Mesendoderm (in vitro differentiated cells): ENCODE data around the gene MCAM.

ENCODE experiments used
- DNase-seq: peaks from one replicate; pipeline ENCODE4 v3.0.0; 2013
- H2AK5ac ChIP-seq: 2 replicates; pipeline ENCODE4 v1.6.1; 2013; ENCODE audit warnings: low read length, inconsistent platforms
- H2BK120ac ChIP-seq: 2 replicates; pipeline ENCODE4 v1.6.1; 2013; ENCODE audit warnings: low read depth, mild to moderate bottlenecking, low read length, moderate library complexity, mixed read lengths
- H2BK15ac ChIP-seq: replicated peaks from 2 replicates; pipeline ENCODE4 v1.6.1; 2013; ENCODE audit warnings: low read depth, mild to moderate bottlenecking, moderate library complexity
- H2BK5ac ChIP-seq: 2 replicates; pipeline ENCODE4 v1.6.1; 2013; ENCODE audit warnings: low read length, inconsistent platforms
- H3K18ac ChIP-seq: 2 replicates; pipeline ENCODE4 v1.6.1; 2013; ENCODE audit warnings: mild to moderate bottlenecking, low read length, mixed read lengths
- H3K23ac ChIP-seq: one replicate; pipeline ENCODE4 v1.6.1; 2013; ENCODE audit warnings: low read length
- H3K27ac ChIP-seq: 2 replicates; pipeline ENCODE4 v1.5.1; 2013; ENCODE audit warnings: low read depth, mild to moderate bottlenecking, inconsistent platforms, low read length, moderate library complexity
- H3K27me3 ChIP-seq: 2 replicates; pipeline ENCODE4 v1.6.1; 2013; ENCODE audit warnings: low read length, control low read depth, mild to moderate bottlenecking, inconsistent platforms; ENCODE audit not compliant: insufficient read depth, poor library complexity
- H3K36me3 ChIP-seq: 2 replicates; pipeline ENCODE4 v1.6.1; 2013; ENCODE audit warnings: low read length, inconsistent platforms; ENCODE audit not compliant: control insufficient read depth, insufficient read depth
- H3K4ac ChIP-seq: one replicate; pipeline ENCODE4 v1.6.1; 2013; ENCODE audit warnings: low read depth, mild to moderate bottlenecking, low read length, moderate library complexity
- H3K4me1 ChIP-seq: 2 replicates; pipeline ENCODE4 v1.6.1; 2013; ENCODE audit warnings: low read depth, low read length, inconsistent platforms; ENCODE audit not compliant: control insufficient read depth
- H3K4me2 ChIP-seq: 2 replicates; pipeline ENCODE4 v1.6.1; 2013; ENCODE audit warnings: low read length
- H3K4me3 ChIP-seq: 2 replicates; pipeline ENCODE4 v1.5.1; 2013; ENCODE audit warnings: mild to moderate bottlenecking, low read length
- H3K56ac ChIP-seq: one replicate; pipeline ENCODE4 v1.6.1; 2013; ENCODE audit warnings: low read length
- H3K79me1 ChIP-seq: 2 replicates; pipeline ENCODE4 v1.6.1; 2013; ENCODE audit warnings: low read length, inconsistent platforms
- H3K79me2 ChIP-seq: 2 replicates; pipeline ENCODE4 v1.6.1; 2013; ENCODE audit warnings: mild to moderate bottlenecking, low read length; ENCODE audit not compliant: control insufficient read depth, insufficient read depth
- H3K9ac ChIP-seq: 2 replicates; pipeline ENCODE4 v1.6.1; 2013; ENCODE audit warnings: low read length, inconsistent platforms
- H4K5ac ChIP-seq: one replicate; pipeline ENCODE4 v1.6.1; 2013; ENCODE audit warnings: low read length
- H4K8ac ChIP-seq: one replicate; pipeline ENCODE4 v1.6.1; 2013; ENCODE audit warnings: low read depth, mild to moderate bottlenecking, control low read depth, low read length, moderate library complexity
- WGBS: extraction: QIAGEN DNeasy Blood & Tissue Kit; methylation state at CpG from one replicate; pipeline ENCODE4 v1.1.7; 2013; ENCODE audit warnings: low lambda C conversion rate, missing lambda C conversion rate; ENCODE audit not compliant: insufficient coverage; ENCODE audit errors: extremely low coverage; 5-methylcytosine and 5-hydroxymethylcytosine counted together

MCAM gene

GRCh38 chr11:119347242-119347641 lies 30.3 kb upstream of the MCAM start:
- DNase-seq = no peak
- H3K4me2 ChIP-seq = no peak overlapping the region
- H3K56ac ChIP-seq = no peak overlapping the region
- no peaks in the 10 kb centered on the region for H3K36me3 ChIP-seq
- no peak overlapping the region for H4K8ac ChIP-seq
- H2BK5ac ChIP-seq = no peak overlapping the region
- no peak overlapping the region for H3K9ac ChIP-seq
- no peak overlapping the region for H3K18ac ChIP-seq
- no CpG with 5 or more reads among the region's 2 CpGs for WGBS
- H3K4ac ChIP-seq = no peak overlapping the region
- no peaks in the 10 kb centered on the region for H3K4me1 ChIP-seq
- H4K5ac ChIP-seq = no peak overlapping the region
- no peaks in the 10 kb centered on the region for H3K27me3 ChIP-seq
- no peaks in the 10 kb centered on the region for H3K79me1 ChIP-seq
- no peak overlapping the region for H2BK15ac ChIP-seq
- H2AK5ac ChIP-seq = no peak overlapping the region
- H3K23ac ChIP-seq = no peak overlapping the region
- no peak overlapping the region for H3K4me3 ChIP-seq
- H2BK120ac ChIP-seq = no peak overlapping the region
- H3K27ac ChIP-seq = no peak overlapping the region
- no peaks in the 10 kb centered on the region for H3K79me2 ChIP-seq

- no peaks in the 10 kb centered on the region for H3K27me3 ChIP-seq
- no peak within 1 kb of the TSS for H3K18ac ChIP-seq
- H2AK5ac ChIP-seq = no peak within 1 kb of the TSS
- H2BK15ac ChIP-seq = no peak within 1 kb of the TSS
- H3K36me3 ChIP-seq = no peaks in the 10 kb centered on the region
- no peak within 1 kb of the TSS for H3K4me3 ChIP-seq
- DNase-seq = no peak
- H3K56ac ChIP-seq = no peak within 1 kb of the TSS
- no peak within 1 kb of the TSS for H3K27ac ChIP-seq
- no peak within 1 kb of the TSS for H3K9ac ChIP-seq
- no peak within 1 kb of the TSS for H3K4ac ChIP-seq
- H2BK5ac ChIP-seq = no peak within 1 kb of the TSS
- no peaks in the 10 kb centered on the region for H3K79me1 ChIP-seq
- H2BK120ac ChIP-seq = no peak within 1 kb of the TSS
- no peak within 1 kb of the TSS for H3K23ac ChIP-seq
- H3K79me2 ChIP-seq = no peaks in the 10 kb centered on the region
- WGBS = no CpG with 5 or more reads among the region's 6 CpGs
- H4K8ac ChIP-seq = no peak within 1 kb of the TSS
- no peak within 1 kb of the TSS for H3K4me2 ChIP-seq
- no peaks in the 10 kb centered on the region for H3K4me1 ChIP-seq
- H4K5ac ChIP-seq = no peak within 1 kb of the TSS
These were observed 29.7 kb upstream of the MCAM start, which contains the start of gene MFRP for GRCh38 chr11:119346605-119347004. Gene MFRP, minus strand, starts transcription at chr11:119346705. Its CDS starts 192 bp downstream, at chr11:119346513.

DNA sequence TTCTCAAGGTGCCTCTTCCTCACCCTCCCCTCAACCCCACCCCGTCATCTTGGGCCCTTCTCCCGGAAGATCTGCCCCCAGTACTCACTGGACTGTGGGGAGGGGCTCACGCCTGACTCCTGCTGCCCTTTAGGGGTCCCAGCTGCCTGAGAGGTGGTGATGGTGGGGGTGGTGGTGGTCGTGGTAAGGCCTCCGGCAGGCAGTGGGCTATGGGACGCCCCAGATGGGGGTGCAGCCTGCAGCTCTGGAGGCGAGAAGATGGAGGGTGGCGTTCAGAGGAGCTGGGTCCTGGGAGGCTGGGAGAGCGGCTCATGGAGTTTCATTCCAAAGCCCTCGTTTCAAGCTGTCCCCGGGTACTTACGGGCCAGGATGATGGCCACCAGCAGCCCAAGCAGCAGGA lies 28.8 kb upstream of the MCAM start:
- Histone ChIP-seq H3K79me2 (no peaks in the 10 kb centered on the region), H2BK120ac (no peak overlapping the region), H3K23ac (no peak overlapping the region), H3K56ac (no peak overlapping the region), H3K36me3 (no peaks in the 10 kb centered on the region), H3K4me3 (no peak overlapping the region), H3K79me1 (no peaks in the 10 kb centered on the region), H3K4me2 (no peak overlapping the region), H3K27me3 (peaks cover 7% of the 10 kb centered on the region), H3K4ac (no peak overlapping the region), H4K5ac (no peak overlapping the region), H3K9ac (no peak overlapping the region), H3K18ac (no peak overlapping the region), H2AK5ac (no peak overlapping the region), H4K8ac (no peak overlapping the region), H2BK15ac (no peak overlapping the region), H3K27ac (no peak overlapping the region), H2BK5ac (no peak overlapping the region), H3K4me1 (no peaks in the 10 kb centered on the region)
- no peak for DNase-seq
- whole genome bisulfite sequencing = no CpG with 5 or more reads among the region's 12 CpGs

GRCh38 chr11:119344291-119345010 lies 27.5 kb upstream of the MCAM start:
- Histone ChIP-seq H2AK5ac (no peak overlapping the region), H3K4ac (no peak overlapping the region), H2BK15ac (no peak overlapping the region), H3K4me1 (no peaks in the 10 kb centered on the region), H4K5ac (no peak overlapping the region), H3K4me3 (no peak overlapping the region), H2BK5ac (no peak overlapping the region), H3K27me3 (peaks cover 8% of the 10 kb centered on the region), H3K18ac (no peak overlapping the region), H3K36me3 (no peaks in the 10 kb centered on the region), H2BK120ac (no peak overlapping the region), H3K9ac (no peak overlapping the region), H3K56ac (no peak overlapping the region), H3K79me1 (no peaks in the 10 kb centered on the region), H3K23ac (no peak overlapping the region), H3K27ac (no peak overlapping the region), H4K8ac (no peak overlapping the region), H3K4me2 (no peak overlapping the region), H3K79me2 (no peaks in the 10 kb centered on the region)
- no CpG with 5 or more reads among the region's 14 CpGs for WGBS
- no peak for DNase-seq

GRCh38 chr11:119343726-119344125 lies 26.8 kb upstream of the MCAM start:
- WGBS = no CpG with 5 or more reads among the region's 7 CpGs
- Histone ChIP-seq H3K27me3 (peaks cover 11% of the 10 kb centered on the region), H3K56ac (no peak overlapping the region)

More at GRCh38 chr11:119343726-119344125, 26.8 kb upstream of the MCAM start:
- Histone ChIP-seq H3K4ac (no peak overlapping the region), H3K4me3 (no peak overlapping the region), H2BK120ac (no peak overlapping the region), H4K5ac (no peak overlapping the region), H3K9ac (no peak overlapping the region), H3K27ac (no peak overlapping the region), H3K18ac (no peak overlapping the region), H2AK5ac (no peak overlapping the region), H2BK15ac (no peak overlapping the region), H3K4me1 (peaks cover 4% of the 10 kb centered on the region), H3K79me1 (no peaks in the 10 kb centered on the region), H3K79me2 (no peaks in the 10 kb centered on the region), H3K4me2 (no peak overlapping the region), H3K23ac (no peak overlapping the region), H4K8ac (no peak overlapping the region), H3K36me3 (no peaks in the 10 kb centered on the region), H2BK5ac (no peak overlapping the region)
- DNase-seq = no peak
